Stimulated activated CD8-positive, alpha-beta memory T cell treated with anti-CD3 and anti-CD28 coated beads, Interleukin-7, amount 100 ng/mL, for 4 hours (primary cell): Measurements from ENCODE around the gene BTN3A1.
"Not testable (repeated sequence)": the region's sequence is repeated elsewhere in the genome, so short reads cannot be mapped to it uniquely, and the experiment has no call there.

Experiments
- DNase-seq, 2 donors: peaks; one replicate each; pipeline ENCODE4 v3.0.0-alpha.2; 2020; ENCODE audit warnings: low read depth in 2 of 2

BTN3A1 gene

GRCh38 chr6:26415036-26415614 lies 13.1 kb downstream of the BTN3A1 start:
- DNase-seq = no peak

DNA sequence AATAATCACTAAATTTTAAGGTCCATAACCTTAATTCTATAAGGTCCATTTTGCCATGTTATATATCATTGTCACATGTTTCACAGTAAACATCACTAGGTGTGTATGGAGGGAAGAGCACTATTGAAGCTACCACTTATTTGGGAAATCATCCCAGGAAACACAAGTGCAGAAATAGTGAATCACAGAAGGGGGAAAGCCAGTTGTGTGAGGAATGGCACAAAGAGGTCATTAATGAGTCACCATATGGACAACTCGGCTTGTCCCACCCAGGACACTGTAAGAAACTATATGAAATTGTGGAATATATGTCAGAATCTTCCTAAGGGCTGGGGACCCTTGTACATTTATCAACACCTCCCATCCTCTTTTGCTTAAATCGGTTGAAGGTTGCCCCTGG lies 13.7 kb downstream of the BTN3A1 start:
- no peak for DNase-seq

DNA sequence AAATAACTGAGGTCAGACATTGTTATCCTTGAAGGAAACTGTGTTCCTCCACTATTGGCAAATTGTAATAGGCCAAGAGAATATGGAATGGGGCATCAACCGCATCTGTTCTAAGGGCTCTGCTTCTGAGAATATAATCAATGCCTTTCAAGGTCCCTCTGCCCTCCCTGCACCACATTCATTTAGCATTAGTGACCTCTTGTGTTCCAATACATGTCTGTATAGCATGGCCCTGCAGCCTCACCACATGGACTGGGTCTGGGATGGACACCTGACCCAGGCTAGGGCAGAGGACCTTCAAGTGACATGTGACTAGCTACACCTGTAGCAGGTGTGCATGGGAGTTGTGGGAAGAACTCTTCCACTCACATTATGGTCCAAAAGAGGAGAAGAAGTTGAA lies 14.2 kb downstream of the BTN3A1 start:
- no peak for DNase-seq

GRCh38 chr6:26418077-26418476 lies 16.0 kb downstream of the BTN3A1 start:
- not testable (repeated sequence) for DNase-seq

GRCh38 chr6:26418795-26419194 lies 16.7 kb downstream of the BTN3A1 start:
- DNase-seq = not testable (repeated sequence)

DNA sequence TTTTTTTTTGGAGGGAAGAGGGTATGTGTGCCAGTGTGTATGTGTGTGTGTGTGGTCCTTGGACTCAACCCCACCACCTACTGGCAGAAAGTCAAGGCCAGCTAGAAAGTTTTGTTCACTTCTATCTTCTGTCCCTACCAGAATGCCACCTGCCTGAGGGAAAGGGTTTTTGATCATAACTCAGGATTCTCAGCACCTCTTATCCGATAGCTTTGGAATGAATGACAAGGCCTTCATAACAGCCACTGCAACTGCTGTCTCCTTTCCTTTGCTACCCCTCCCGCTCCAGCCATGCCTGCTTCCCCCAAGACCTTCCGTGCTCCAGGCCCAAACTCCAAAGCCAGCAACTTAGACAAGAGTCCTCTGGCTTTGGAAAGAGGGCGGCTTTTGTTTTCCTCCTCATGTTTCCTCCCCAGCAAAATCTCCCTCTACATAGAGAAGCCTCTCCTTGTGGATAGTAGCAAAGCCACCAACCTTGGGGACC lies 18.7 kb downstream of the BTN3A1 start:
- no peak for DNase-seq

DNA sequence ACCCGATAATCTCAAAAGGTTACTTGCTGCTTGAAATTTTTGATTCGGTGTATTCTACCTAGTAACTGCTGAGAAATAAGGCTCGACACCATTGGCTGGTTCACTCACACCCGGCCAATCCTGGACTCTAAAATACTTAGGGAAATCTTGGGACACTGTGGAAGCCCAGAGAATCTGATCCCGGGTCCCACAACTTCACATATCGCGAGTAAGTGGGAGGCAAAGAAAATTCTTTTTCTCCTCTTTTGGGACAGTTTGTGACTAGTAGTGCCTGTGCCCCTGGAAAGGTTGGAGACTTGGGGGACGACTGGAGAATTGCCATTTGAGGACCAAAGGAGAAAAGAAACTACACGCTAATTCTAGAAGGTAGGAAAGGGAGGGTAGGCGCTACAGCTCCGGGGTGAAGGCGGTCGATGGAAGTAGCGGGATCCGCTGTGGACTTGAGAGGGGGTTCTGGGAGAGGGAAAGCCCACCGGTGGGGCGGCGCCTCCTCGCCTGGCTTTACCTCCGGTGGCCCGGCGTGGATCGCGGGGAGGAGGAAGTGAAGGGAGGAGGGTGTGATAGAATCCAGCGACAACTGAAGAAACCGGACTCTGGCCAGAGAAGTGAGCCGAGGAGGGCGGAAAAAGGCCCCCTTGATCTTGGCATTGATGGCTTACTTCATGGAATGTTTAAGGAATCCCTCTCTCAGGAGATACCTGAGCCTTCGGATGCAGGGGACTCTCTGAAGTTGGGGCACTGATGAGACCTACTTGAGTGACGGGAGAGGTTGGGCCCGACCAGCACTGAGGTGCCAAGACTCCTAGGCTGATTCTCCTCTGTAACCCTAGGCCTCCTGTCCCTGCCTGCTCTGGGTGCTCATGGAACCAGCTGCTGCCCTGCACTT lies 19.4 kb downstream of the BTN3A1 start:
- peak; percentile 17 to 21 for DNase-seq

DNA sequence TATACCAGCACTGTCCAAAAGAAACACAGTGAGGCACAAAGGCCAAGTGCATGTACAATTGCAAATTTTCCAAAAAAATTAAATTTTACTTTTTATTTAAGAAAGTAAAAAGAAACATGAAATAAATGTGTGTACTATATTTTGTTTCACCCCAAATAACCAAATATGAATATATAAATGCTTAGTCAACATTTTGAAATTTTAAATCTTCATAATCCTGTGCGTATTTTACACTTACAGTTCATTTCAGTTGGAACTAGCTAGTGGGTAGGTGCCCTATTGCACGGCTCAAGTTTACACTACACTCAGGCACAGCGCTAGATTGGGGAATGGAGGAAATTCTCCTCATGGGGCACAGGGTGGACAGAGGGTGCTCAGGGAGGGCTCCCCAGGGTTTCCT lies 20.3 kb downstream of the BTN3A1 start:
- DNase-seq = no peak

DNA sequence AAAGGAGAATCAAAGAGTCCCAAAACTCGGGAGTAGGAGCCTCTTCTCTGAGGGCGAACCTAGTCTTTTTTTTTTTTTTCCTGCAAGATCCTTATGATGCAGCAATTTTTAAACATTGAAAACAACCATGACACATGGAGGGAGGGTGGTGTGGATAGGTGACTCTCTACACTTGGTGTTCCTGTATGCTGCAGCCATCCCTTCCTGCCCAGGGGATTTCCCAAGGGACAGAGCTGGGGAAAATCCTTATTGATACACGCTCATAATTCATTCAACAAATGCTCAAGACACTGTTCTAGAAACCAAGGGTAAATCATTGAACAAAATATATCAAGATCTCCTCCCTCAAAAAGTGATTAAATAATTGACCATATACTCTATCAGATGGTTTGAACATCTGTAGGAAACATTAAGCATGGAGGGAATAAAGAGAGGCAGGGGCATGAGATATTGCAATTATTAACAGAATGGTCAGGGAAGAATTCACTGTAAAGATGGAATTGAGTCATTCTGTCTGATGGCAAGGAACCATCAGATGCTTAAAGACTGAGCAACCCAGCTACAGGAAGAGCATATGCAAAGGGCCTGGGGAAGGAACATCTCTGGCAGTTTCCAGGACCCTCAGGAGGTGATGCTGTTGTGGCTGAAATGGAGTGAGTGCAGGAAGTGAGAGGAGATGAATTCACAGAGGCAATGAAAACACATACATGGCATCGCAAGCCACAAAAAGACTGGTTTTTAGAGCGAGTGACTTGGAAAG lies 24.8 kb downstream of the BTN3A1 start:
- DNase-seq = no peak

GRCh38 chr6:26427451-26427809 lies 25.4 kb downstream of the BTN3A1 start:
- no peak for DNase-seq

DNA sequence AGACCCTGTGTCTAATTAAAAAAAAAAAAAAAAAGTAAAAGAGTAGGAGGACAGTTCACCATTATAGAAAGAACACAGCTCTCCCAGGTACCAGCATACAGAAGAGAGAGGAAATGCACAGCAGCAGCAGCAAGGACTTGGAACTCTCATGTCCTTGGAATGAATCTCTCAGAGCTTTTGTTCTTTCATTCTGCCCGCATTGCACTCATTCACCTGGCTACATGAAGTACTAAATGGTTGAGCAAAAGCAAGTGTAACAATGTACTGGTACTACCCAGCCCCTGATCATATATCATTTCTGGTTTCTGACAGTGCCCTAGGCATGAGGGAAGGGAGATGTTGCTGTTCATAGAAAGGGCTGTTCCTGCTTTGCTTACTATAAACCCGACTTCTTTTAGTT lies 26.1 kb downstream of the BTN3A1 start:
- no peak for DNase-seq

GRCh38 chr6:26430787-26431186 lies 28.7 kb downstream of the BTN3A1 start:
- DNase-seq = no peak

- DNase-seq = no peak
Observed at GRCh38 chr6:26431258-26432172, 29.4 kb downstream of the BTN3A1 start.

- DNase-seq = no peak
Observed at GRCh38 chr6:26432627-26433201, 30.6 kb downstream of the BTN3A1 start.

DNA sequence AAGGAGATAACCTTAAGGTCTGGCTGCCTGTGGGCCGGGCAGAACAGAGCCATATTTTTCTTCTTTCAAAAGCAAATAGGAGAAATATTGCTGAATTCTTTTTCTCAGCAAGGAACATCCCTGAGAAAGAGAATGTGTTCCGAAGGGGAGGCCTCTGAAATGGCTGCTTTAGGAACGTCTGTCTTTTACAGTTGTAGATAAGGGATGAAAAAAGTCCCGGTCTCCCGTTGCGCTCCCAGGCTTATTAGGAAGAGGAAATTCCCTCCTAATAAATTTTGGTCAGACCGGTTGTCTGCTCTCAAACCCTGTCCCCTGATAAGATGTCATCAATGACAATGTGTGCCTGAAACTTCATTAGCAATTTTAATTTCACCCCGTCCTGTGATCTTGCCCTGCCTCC lies 31.6 kb downstream of the BTN3A1 start:
- DNase-seq = not testable (repeated sequence)

GRCh38 chr6:26436018-26436417 lies 33.9 kb downstream of the BTN3A1 start:
- no peak for DNase-seq

- DNase-seq = no peak
Observed at GRCh38 chr6:26437550-26437949, 35.5 kb downstream of the BTN3A1 start.

- DNase-seq = no peak
Observed at GRCh38 chr6:26438000-26438399, 35.9 kb downstream of the BTN3A1 start.

GRCh38 chr6:26439151-26440125 lies 37.4 kb downstream of the BTN3A1 start:
- no peak for DNase-seq

GRCh38 chr6:26440977-26441358 lies 38.9 kb downstream of the BTN3A1 start:
- DNase-seq = no peak
